Ureter (tissue), 1 donor: ENCODE measurements around the gene ZNHIT2. TPM values are rescaled to one million over a fixed set of nuclear protein-coding genes. Genes with fewer than 3 reads are reported as not detected.

Source experiments
- DNase-seq: peaks from one replicate; pipeline ENCODE4 v3.0.0-alpha.2; 2020; ENCODE audit warnings: low spot score
- total RNA-seq: library from RNA; stranded (reverse); gene quantifications from one replicate; pipeline ENCODE4 v1.2.4, GENCODE V29; 2023
- donor health status: DM: yes; HTN: yes; CAD: no.

The ZNHIT2 gene
- total RNA-seq, 1 donor from 2014 or later = 13.7 TPM

DNA sequence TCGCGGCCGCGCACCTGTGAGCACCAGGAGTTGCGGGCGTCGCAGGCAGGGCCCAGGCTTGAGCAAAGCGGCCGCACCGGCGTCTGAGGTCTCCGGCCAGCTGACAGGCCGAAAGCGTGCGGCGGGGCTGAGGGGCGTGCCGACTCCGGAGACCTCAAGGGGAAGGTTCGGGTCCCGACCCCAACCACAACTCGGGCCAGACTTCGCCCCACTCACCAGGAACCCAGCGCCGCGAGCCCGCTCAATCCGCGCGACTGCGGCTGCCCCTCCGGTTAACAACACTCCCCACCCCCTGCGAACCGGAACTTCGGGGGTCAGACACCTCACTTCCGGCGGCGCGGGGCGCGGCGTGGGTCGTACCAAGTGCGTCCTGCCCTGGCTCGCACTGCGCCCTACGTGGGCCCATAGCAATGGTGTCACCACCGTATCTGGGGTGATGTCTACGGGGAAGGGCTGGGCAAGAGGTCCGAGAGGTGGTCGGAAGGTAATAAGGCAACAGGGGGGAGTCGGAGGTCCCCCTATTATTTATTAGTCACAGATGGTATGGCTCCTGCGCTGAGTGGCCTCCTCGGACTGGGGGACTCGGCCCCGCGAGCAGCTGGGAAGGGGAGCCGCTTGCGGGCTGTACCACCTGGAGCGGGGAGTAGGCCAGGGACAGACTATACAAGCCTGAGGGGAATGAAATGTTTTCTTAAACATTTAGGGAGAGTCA is 16.9 kb upstream of the ZNHIT2 start, which contains the start of gene SYVN1:
SYVN1 (minus strand) TSS at position 280 of the 712 bp plus-strand sequence. CDS start 918 bp downstream, outside the sequence.
- DNase-seq = peak; percentile 93

DNA sequence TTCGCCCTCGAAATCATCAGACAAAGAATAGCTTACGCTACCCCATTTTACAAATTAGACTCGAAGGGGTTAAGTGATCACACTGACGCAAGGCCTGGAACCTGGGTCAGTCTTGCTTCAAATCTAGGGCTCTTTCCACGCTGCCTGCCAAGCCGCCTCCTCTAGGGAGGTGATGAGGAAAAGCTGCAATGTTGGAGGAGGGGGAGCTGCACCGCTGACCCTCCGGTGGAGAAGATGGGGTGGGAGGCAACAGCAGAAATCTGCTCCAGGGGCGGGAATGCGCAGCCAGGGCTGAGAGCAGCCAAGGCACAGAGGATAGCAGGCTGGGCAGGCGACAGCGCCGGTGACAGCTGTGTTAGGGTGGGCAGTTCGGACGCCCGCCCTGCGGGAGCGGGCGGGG is 16.2 kb upstream of the ZNHIT2 start:
- no peak for DNase-seq

DNA sequence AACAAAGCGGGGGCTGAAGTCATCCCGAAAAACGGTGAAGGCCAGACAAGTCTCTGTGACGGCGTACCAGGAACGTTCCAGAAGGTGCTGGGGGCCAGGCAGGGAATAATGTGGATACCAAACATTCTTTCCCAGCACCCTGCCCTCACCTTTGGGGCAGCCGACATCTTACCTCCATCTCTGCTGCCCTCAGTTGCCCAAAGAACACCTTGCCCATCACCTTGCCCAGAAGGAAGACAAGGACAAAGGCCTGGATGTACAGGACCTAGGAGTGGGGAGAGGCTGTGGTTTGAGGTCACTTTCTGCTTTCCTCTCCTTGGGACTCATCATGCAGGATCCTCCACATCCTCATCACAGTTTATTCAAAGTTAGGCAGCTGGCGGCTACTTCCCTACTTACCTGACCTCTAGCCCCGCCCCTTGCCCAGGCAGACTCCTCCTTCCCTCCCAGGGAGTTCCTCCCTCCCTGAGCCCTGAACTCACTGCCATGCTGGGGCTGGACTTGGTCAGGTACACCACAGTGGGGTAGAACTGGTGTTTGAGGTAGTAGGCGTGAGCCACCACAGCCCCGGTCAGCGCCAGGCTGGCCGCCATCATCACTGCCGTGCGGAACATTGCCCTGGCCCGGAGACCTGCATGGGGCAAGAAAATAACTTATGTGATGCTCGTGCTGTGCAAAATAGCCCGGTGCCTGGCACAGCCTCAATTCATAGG is 15.6 kb upstream of the ZNHIT2 start:
- DNase-seq = no peak

DNA sequence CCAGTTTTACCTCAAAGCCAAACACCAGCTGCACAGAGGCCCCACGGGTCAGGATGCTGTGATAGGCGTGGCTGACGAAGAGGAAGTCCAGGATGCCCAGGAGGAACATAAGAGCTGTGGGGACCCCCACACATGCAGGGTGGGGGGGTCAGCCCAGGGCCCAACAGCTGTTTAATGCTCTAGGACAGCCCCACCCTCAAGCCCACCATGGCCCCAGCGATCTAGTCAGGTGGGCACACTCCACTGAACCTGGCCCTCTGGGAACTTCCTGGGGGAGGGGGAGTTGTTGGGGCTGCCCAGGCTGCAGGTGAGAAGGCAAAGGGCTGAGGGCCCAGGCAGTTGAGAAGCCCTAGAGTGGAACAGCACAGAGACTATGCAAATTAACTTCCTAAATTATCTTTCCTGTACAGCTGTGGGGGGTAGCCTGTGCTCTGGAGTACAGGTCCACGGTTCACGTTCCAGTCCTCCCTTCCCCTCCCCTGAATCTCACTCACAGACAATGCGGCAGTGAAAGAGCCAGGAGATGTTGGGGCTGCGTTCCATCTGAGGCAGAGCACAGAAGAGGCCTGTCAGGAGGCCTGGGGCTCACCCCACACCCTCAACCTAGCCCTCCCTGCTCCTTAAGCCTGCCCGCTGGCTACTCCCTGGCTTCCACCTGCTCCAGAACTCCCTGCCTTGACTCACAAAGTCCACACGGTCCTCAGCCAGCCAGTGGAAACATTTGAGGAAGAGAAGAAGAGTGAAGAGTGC is 14.9 kb upstream of the ZNHIT2 start:
- no peak for DNase-seq

DNA sequence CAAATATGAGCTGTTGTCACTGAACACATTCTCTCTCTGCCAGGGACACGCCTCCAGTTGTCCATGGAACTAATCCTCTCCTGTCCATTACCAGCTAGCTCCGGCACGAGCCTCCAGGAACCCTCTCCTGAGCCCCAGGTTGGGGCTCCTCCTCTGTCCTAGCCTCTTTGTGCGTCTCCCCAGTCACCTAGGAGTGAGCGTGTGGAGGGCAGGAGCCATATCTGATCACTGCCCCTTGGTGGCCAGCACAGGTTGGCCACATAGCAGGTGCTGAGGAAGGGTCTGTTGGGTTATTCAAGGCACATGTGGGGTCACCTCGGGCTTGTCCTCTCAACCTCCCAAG is 14.4 kb upstream of the ZNHIT2 start:
- no peak for DNase-seq

DNA sequence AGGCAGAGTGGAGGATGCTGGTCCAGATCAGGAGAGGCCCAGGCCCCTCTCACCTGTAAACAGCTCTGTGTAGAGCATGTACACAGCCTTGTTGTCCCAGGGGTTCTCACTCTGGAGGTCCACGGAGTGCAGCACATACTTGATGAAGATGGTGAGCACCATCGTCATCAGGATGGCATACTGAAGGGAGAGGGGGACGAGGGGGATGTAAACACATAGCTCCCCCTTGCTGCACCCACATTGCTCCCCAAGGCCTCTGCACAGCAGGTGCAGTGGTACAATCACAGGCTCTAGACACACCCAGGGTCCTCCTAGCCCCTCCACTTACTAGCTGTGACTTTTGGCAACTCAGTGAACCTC is 13.9 kb upstream of the ZNHIT2 start:
- no peak for DNase-seq

DNA sequence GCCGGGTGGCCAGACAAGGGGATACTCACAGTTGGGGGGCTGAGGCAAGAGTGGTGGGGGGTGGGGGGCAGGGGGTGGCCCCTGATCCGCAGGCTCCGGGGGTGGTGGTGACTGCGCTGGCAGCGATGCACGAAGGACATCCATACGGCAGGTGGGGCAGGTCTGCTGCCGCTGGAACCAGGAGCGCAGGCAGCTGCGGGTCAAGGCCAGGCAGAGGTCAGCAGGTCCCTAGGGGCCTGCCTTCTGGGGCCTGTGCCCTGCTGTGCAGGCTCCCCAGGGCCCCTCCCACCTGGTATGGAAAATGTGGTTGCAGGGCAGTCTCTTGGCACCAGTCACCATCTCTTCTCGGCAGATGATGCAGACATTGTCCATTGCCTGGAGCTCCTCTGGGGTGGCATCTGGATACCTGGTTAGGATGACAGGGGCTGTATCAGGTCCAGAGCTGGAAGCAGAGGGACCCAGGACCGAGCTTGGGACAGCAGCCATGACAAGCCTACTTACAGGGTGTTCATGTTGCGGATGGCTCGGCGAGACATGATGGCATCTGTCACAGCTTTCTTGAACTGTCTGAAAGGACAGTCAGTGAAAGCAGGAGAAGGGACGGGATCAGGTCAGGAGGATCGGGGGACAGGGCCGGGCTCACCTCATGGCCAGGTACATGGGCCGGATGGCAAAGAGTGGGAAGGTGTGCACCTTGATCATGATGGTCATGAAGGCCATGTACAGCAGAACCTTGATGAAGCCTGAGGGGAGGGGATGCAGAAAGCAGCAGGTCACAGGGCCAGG is 13.3 kb upstream of the ZNHIT2 start:
- DNase-seq = no peak

DNA sequence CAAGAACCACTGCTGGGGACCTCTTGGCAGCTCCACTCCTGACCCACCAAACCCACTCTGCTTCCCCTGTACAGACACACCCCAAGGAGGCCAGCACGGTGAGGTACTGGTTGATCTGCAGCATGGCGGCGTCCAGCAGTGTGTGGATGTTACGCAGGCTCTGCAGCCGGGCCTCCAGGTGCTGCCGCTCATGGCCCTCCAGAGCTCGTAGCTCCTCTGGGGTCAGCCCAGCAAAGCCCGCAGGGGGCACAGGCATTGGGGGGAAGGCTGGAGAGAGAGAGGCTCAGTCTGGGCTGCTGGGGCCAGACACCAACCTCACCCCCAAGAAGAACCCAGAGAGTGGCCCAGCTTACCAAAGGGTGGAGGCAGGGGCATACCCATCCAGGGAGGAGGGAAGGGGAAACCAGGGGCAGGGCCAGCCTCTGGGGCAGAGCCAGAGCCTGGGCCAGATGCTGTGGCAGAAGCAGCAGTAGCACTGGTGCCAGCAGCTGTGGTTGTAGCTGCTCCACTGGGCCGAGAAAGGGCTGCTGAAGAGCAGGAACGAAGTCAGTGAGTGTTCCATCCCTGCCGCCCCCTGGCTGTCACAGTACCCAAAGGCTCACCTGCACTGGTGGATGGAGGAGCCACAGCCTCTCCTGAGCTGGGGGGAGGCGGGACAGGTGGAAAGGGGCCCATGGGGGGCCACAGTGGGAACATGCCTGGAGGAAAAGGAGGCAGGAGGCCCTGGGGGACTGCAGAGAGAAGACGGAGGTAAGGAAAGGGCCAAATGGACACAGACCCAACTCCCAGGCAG is 12.3 kb upstream of the ZNHIT2 start:
- DNase-seq = no peak

DNA sequence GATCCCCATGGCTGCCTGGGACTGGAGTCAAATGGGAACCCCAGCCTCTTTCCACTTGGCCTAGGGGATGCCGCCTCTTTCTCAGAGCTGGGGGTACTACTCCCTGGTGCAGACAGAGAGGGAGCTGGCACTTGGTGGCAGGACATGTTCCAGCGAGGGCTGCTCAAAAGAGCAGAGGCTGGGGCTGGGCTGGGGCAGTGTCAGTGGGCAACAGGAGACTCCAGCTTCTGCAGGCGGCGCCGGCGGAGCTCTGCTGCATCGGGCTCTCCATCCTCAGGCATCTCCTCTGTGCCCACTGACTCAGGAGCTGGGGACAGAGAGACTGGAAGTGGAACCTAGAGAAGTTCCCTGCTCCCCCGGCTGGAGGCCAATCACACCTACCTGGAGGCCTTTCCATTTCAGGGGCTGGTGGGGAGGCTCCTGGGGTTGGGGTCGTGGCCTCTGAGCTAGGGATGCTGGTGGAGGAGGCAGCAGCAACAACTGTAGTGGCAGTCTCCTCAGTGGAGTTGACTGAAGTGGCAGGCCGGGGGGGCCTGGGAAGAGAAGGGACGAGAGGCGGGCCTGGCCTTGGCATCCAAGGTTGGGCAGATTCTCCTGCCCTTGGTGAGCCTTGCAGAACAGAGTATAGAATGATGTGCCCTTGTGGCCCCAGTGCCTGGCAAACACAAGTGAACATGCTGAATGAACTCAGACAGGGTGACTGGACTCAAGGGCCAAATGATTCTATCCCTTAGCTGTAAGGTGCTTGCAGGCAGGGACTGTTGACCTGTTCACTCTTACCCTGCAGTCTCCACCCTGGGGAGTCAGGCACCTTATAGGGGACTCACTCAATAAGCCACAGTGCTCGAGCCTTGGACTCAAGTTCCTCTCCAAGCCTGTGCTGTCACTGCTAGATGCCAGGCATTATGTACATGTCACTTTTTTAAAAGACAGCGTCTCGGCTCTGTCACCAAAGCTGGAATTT is 11.0 kb upstream of the ZNHIT2 start:
- no peak for DNase-seq

DNA sequence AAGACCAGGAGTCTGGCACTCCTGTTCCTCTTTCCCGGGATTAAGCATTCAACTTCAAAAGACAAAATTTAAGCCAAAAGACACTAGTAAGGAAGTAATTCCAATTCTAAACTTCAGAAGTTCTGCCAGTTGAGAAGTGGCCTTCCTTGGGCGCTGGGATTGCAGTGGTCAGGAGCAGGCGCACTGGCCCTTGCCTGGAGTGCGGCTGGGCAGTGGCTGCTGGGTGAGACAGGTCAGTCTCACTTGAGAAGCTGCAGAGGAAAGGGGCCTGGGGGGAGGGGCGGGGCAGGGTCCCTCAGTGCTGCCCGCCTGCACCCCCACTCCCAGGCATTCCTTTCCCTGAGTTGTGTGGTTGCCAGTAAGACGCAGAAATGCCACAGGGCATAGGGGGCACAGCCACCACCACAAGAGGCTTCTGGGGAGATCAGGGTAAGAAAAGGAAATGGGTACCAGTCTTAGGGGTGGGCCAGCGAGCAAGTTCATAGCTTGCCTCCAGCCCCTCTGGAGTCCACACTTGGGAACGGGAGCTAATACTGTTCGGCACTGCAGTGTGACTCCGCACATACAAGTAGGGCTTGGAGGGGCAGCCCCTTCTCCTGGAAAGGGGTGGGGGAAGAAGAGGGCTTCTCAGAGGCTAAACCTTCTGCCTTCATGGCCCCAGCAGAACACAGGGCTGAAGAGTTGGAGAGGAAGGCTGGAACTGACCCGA is 10.1 kb upstream of the ZNHIT2 start:
- DNase-seq = no peak

DNA sequence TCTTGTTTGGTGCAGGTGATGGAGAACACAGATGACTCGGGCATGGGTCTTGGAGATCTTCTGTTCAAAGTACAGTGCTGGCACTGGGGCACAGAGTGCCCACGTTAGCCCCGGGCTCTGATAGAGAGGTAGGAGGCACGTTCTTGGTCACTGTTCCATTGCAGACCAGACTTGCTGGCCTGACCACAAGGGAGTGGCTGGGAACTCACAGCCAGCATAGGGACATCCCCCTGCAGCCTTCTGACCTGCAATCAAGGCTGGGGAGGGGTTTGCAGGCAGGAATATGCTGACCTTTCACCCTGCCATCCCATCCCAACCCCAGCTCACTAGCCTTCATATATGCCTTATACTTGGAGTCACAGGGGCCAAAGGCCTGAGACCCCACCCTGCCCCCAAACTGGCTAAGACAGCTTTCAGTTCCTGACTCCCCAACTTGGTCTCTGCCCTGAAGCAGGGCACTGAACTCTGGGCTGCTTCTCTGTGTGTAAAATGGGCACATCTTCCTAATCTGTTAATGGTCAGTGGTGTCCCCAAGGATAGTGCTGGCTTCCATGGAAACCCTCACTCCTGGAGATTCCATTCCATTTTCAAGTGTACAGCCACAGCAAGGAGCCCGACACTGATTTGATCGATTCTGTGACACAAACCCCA is 9.2 kb upstream of the ZNHIT2 start:
- no peak for DNase-seq

DNA sequence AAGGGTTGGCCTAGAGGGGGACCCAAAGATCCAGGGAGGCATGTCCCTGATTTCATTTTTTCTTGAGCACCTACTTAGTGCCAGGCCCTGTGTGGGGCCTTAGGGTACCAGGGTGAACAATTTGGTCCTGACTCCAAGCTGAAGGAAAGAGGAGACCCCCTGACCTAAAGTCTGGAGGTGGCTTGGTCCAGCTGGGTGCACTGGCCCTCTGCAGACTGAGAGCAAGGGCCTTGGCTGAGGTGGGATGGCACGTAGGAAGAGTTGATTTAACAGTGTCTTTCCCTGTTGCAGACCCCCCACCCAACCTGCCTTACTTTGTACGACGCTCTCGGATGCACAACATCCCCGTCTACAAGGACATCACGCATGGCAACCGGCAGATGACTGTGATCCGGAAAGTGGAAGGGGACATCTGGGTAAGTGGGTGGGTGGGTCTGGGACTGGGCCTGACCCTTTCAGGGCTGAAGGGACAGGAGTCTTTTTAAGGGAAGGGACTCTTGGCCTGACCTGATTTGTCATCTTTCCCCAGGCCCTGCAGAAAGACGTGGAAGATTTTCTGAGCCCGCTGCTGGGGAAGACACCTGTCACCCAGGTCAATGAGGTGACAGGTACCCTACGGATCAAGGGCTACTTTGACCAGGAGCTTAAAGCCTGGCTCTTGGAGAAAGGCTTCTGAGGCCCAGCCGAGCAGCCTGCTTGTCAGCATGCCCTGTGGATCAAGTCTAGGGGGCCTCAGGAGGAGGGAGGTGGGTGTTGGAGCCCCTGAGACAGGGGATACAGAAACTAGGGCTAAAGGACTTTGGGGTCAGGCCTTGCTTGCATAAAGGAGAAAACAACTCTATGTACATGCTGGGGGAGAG is 7.9 kb upstream of the ZNHIT2 start:
- DNase-seq = no peak

DNA sequence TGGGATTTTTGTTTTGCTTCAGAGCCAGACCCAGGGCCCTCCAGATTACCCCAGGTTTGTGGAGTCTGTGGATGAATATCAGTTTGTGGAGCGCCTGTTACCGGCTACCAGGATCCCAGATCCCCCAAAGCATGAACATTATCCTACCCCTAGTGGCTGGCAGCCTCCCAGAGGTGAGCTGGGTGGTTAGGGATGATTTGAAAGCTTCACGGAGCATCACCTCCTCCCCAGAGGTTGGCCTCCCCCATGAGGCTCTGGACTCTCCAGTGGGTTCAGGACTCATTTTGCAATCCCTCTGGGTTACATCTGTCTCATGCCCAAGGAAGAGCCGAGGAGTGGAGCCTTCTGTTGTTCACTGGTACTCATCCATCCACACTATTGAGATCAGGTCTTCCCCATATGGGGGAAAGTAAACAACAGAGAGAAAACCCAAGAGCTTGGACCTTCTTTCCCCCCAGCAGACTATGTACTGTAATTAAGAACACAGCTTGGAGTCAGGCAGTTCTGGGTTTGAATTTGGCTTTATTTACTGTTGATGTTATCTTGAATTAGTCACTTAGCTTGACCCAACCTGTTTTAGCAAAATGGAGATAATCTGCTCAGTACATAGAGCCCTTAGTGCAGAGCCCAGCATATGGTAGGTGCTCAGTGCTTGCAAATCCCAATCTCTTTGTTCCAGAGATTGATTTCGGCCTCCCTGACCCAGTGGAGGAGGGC is 7.1 kb upstream of the ZNHIT2 start:
- DNase-seq = no peak

DNA sequence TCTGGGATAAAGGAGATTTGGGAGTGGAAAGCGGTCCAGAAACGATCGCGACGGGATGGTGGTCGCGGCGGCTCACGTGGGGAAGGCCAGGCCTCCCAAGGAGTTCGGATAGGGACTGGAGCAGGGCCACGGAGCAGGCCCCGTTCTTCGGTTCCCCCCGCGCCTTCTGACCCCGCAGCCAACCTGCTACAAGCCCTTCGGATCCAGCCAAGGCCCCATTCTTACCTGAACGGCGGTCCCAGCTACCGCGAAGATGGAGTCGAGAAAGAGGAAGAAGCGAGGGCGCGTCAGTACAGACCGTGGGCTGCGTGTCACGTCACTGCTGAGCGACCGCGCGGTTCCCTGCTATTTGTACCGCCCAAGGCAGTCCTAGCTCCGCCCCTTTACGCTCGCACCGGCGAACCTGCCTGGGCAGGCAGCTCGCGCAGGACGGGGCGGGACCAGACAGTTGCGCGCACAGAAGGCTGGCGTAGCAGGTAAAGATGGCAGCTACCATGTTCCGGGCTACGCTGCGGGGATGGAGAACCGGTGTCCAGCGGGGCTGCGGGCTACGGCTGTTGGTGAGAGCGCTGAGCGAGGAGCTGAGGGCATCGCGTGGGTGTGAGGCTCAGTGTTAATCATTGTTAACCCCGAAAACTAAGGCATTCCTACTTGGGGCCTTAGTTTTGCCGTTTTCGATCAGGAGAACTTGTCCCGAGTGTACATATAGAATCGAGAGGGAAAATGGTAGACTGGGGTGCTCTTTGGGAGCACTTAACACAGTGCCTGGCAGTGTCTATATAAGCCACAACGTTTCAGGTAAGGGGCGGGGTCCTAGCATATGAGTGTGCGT is 4.6 kb upstream of the ZNHIT2 start, which contains the start of the genes FAU and MRPL49:
FAU (minus strand) TSS at position 270 of the 832 bp plus-strand sequence. CDS start 321 bp downstream, outside the sequence.
MRPL49 (plus strand) TSS at position 457 of the 832 bp plus-strand sequence; CDS start at position 483, 26 bp downstream.
- DNase-seq = peak; percentile 98

DNA sequence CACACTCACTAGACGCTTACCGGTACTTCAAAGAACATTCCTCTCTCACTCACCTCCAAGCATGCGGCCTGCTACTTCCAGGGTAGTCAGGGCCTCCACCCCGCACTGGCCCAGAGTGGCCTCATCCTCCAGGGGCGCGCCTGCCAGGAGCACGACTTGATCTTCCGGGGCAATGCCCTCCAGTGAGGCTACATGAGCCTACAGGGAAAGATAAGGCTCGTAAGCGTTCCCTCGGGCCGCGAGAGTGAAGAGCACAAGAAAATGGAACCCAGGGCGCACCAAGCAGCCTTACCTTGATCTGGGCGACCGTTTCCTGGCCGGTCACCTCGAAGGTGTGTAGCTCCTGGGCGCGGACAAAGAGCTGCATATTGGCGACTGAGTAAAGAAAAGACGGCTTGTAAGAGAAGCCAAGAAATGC is 4.0 kb upstream of the ZNHIT2 start:
- DNase-seq = no peak

DNA sequence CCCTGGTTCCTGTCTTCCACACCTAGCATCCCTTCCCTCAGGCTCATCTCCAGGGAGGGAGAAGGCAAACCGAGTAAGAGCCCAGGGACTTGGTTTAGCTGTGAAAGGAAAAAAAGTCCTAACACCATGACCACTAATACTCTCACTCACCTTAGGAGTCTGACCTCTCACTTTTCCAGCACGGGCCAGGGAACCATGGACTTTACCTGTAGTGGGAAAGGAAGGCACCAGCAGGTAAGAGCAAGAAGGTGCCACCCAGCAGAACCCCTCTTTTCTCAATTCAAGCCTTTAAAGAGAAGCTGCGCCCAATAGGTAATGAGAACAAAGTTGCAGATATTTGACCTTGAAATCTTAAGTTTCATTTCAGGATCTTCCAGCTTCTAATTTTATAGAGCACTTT is 3.3 kb upstream of the ZNHIT2 start:
- no peak for DNase-seq
